ENCODE measurements around the gene ITIH5. TPM values are rescaled to one million over a fixed set of nuclear protein-coding genes. Genes with fewer than 3 reads are reported as not detected.
A peak's percentile ranks its signal among the peaks of the same experiment; 100 is the strongest.
"Not testable (repeated sequence)": the region's sequence is repeated elsewhere in the genome, so short reads cannot be mapped to it uniquely, and the experiment has no call there.

The ITIH5 gene
- total RNA-seq, 1 donor from 2014 or later = not detected

GRCh38 chr10:7687228-7687907 is 20.6 kb upstream of the ITIH5 start:
- peak; percentile 75 for DNase-seq (ENCODE audit: low read depth)

GRCh38 chr10:7686351-7687171 is 19.8 kb upstream of the ITIH5 start:
- no peak for DNase-seq (ENCODE audit: low read depth)

- DNase-seq (ENCODE audit: low read depth) = not testable (repeated sequence)
Observed at GRCh38 chr10:7680078-7680477, 13.3 kb upstream of the ITIH5 start.

GRCh38 chr10:7679256-7679655 is 12.5 kb upstream of the ITIH5 start:
- DNase-seq (ENCODE audit: low read depth) = no peak

GRCh38 chr10:7672341-7673134 is 5.8 kb upstream of the ITIH5 start:
- no peak for DNase-seq (ENCODE audit: low read depth)

GRCh38 chr10:7670157-7670556 is 3.4 kb upstream of the ITIH5 start:
- DNase-seq (ENCODE audit: low read depth) = no peak

GRCh38 chr10:7667262-7668141 is 736 bp upstream of the ITIH5 start:
- DNase-seq (ENCODE audit: low read depth) = no peak

DNA sequence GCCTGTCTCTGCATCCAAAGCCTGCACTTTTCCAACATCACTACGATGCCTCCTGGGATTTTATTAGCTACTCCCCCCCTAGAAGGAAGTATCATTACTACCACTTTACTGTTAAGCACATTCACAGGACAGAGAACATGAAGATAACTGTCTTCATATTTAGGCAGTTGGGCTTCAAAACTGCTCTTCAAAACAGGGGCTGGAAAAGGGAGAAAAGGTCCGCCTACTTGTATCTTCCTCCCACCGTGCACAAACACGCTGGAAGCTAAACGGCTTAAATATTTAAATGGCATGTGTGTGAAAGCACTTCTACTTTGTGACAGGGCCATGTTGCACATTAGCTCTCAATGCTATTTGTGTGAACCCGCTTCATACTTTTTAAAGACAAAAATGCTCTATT is 999 bp downstream of the ITIH5 start:
- DNase-seq (ENCODE audit: low read depth) = no peak

GRCh38 chr10:7664707-7665106 is 2.1 kb downstream of the ITIH5 start:
- no peak for DNase-seq (ENCODE audit: low read depth)

DNA sequence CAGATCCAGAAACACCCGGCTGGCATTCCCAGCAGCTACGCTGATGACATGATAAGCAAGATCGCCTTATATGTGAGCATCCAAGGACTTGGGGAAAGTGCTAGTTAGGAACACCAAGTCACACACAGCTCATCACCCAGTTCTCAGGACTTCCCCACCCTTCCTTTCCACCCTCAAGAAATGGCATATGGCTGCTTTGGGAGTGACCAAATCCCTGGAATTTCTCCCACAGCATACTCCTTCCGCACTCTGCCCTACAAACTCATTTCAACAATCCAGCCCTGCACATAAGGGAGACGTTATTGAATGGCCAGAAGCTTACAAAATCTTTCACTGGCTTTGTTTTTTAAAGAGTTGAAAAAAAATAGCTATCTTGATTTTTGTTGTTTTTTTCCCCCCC is 4.2 kb downstream of the ITIH5 start:
- DNase-seq (ENCODE audit: low read depth) = no peak

DNA sequence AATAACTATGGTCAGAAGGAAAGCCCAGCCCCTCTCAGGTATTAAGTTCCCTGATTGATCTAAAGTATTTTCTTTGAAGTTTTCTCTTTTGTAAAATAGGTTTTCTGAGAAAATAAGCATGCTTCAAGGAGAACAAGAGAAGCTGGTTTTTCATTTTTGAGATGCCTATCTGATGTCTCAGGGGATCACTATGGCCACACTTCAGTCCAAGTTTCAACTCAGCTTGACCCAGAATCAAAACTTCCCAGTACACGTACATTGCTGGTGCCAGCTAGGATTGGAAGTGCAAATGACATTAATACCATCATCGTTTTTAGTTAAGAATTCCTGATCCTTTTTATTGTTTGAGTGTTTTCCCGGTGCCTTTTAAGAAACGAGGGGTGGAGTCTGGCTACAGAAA is 7.2 kb downstream of the ITIH5 start:
- DNase-seq (ENCODE audit: low read depth) = no peak

DNA sequence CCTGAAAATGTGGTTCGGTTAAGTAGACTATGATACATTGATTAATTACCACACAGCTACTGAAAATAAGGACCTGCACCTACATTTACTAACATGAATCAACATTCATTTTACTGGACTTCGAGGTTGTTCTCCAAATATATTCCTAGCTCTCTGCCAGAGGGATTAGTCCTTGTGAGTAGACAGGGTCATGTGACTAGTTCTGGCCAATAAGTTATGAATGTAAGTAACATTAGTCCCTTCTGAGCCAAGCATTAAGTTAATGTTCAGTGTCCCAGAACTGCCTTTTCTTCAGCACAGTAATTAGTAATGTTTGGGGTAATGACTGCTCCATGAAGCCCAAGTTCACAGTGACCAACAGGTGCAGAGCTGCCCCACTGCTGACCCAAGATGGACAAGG is 9.2 kb downstream of the ITIH5 start:
- DNase-seq (ENCODE audit: low read depth) = no peak

DNA sequence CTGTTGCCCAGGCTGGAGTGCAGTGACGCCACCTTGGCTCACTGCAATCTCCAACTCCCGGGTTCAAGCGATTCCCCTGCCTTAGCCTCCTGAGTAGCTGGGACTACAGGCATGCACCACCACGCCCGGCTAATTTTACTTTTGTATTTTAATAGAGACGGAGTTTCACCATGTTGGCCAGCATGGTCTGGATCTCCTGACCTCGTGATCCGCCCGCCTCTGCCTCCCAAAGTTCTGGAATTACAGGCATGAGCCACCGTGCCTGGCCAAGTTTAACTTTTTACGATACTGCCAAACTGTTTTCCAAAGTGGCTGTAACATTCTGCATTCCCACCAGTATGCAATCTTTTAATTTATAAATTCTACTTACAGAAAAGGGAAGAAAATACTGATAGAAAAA is 9.7 kb downstream of the ITIH5 start:
- not testable (repeated sequence) for DNase-seq (ENCODE audit: low read depth)

- peak; percentile 43 for DNase-seq (ENCODE audit: low read depth)
Observed at GRCh38 chr10:7651853-7652470, 14.8 kb downstream of the ITIH5 start.

DNA sequence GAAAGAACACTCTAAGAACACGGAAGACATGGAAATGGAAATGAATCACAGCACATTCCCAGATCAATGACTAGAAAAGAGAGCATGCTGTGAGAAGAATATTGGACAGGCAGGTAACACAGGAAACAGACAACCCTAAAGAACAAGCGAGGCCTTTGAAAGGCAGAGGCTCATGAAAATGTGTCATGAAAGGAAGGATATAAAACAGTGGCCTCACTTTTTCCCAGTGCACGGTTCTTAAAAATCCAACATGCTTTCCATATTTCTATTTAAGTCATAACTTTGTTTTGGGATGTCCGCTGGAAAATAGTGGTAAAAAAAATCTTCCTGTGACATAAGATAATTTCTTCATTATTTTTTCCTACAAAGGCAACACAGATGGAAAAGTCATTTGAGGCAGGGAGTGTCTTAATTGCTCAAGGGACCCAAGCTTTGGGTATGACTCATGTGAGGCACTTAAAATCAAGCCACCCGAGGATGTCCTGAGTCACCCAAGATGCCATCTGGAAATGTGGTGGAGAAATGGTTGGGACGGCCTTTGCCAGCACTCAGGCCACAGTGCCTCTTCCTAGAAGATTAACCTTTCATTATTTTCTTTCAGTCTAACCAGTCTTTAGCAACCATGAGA is 17.0 kb downstream of the ITIH5 start:
- peak; percentile 43 for DNase-seq (ENCODE audit: low read depth)

GRCh38 chr10:7647062-7647664 is 19.6 kb downstream of the ITIH5 start:
- DNase-seq (ENCODE audit: low read depth) = no peak

- no peak for DNase-seq (ENCODE audit: low read depth)
Observed at GRCh38 chr10:7642491-7643011, 24.2 kb downstream of the ITIH5 start.

- no peak for DNase-seq (ENCODE audit: low read depth)
Observed at GRCh38 chr10:7635408-7636125, 31.2 kb downstream of the ITIH5 start.

All from myocyte (in vitro differentiated cells).